Sigmoid colon (tissue), 4 donors: ENCODE measurements around the gene ALCAM.

Source experiments
- POLR2A ChIP-seq, 2 donors: fragments of 450-650 bp; IDR thresholded peaks; one replicate each; pipeline ENCODE4 v1.6.1; 2016; ENCODE audit warnings: antibody characterized with exemption in 2 of 2, mild to moderate bottlenecking in 2 of 2, moderate library complexity in 2 of 2
- POLR2AphosphoS5 ChIP-seq, 4 donors: sonication (generic); formaldehyde crosslinking; IDR thresholded peaks; one replicate each; pipeline ENCODE4 v1.6.1; 2017; ENCODE audit warnings: antibody characterized with exemption in 4 of 4
- TF ChIP-seq, protein P1 (sequence below), 4 experiments: fragments of 450-650 bp in 3 of 4; fragments of 200-600 bp in 1 of 4; IDR thresholded peaks; one replicate each; pipeline ENCODE4 v1.5.1; 2016 to 2019; ENCODE audit warnings: antibody characterized with exemption in 4 of 4, mild to moderate bottlenecking in 3 of 4, moderate library complexity in 2 of 4

GRCh38 chr3:105598042-105598796, 231.5 kb downstream of the ALCAM start:
- no peak for TF ChIP-seq POLR2AphosphoS5 (IDR thresholded peaks at IDR 0.05)
- TF ChIP-seq, protein P1, sequence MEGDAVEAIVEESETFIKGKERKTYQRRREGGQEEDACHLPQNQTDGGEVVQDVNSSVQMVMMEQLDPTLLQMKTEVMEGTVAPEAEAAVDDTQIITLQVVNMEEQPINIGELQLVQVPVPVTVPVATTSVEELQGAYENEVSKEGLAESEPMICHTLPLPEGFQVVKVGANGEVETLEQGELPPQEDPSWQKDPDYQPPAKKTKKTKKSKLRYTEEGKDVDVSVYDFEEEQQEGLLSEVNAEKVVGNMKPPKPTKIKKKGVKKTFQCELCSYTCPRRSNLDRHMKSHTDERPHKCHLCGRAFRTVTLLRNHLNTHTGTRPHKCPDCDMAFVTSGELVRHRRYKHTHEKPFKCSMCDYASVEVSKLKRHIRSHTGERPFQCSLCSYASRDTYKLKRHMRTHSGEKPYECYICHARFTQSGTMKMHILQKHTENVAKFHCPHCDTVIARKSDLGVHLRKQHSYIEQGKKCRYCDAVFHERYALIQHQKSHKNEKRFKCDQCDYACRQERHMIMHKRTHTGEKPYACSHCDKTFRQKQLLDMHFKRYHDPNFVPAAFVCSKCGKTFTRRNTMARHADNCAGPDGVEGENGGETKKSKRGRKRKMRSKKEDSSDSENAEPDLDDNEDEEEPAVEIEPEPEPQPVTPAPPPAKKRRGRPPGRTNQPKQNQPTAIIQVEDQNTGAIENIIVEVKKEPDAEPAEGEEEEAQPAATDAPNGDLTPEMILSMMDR (IDR thresholded peaks at IDR 0.05) = no peak
- no peak for TF ChIP-seq POLR2A (IDR thresholded peaks at IDR 0.05)
